NB4 (cell line): ENCODE measurements around the gene RIPOR3.
"Not testable (repeated sequence)": the region's sequence is repeated elsewhere in the genome, so short reads cannot be mapped to it uniquely, and the experiment has no call there.

Experiments
- DNase-seq: peaks from one replicate; pipeline ENCODE4 v3.0.0; 2010; ENCODE audit warnings: low read depth
- H3K4me3 ChIP-seq: one replicate; pipeline ENCODE4 v1.5.1; 2011; ENCODE audit warnings: mild to moderate bottlenecking, low read depth, low read length, moderate library complexity
- MYC ChIP-seq: IDR thresholded peaks from 2 replicates; pipeline ENCODE4 v1.6.1; 2011; ENCODE audit warnings: low read depth, low read length
- POLR2A ChIP-seq: IDR thresholded peaks from 2 replicates; pipeline ENCODE4 v1.6.1; 2011; ENCODE audit warnings: mild to moderate bottlenecking; ENCODE audit not compliant: insufficient read length; ENCODE audit errors: extremely low read depth
- TF ChIP-seq, protein P1 (sequence below): IDR thresholded peaks from one replicate; pipeline ENCODE4 v1.5.1; 2012; ENCODE audit warnings: low read depth, low read length
- TF ChIP-seq, protein P2 (sequence below): IDR thresholded peaks from 2 replicates; pipeline ENCODE4 v1.6.1; 2011; ENCODE audit warnings: low read depth, low read length

The RIPOR3 gene

DNA sequence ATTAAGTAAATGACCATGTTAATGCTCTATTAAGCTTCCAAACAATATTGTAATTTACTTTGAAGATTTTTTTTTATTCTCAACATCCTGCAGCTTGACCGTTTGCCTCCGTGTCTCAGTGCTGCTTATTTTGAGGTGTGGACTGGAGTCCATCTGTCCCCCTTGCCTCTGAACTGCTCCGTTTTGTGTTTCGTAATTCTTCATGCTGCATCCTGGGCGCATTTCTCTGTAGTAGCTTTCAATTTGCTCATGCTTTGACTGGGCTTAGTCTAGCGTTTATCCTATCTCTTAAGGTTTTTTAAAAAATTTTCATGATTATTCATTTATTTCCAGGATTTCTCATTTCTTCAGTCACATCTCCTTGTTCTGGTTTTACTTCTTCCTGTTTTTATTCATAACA lies 143.4 kb downstream of the RIPOR3 start:
- no peak for TF ChIP-seq POLR2A
- TF ChIP-seq, protein P1, sequence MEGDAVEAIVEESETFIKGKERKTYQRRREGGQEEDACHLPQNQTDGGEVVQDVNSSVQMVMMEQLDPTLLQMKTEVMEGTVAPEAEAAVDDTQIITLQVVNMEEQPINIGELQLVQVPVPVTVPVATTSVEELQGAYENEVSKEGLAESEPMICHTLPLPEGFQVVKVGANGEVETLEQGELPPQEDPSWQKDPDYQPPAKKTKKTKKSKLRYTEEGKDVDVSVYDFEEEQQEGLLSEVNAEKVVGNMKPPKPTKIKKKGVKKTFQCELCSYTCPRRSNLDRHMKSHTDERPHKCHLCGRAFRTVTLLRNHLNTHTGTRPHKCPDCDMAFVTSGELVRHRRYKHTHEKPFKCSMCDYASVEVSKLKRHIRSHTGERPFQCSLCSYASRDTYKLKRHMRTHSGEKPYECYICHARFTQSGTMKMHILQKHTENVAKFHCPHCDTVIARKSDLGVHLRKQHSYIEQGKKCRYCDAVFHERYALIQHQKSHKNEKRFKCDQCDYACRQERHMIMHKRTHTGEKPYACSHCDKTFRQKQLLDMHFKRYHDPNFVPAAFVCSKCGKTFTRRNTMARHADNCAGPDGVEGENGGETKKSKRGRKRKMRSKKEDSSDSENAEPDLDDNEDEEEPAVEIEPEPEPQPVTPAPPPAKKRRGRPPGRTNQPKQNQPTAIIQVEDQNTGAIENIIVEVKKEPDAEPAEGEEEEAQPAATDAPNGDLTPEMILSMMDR, result no peak
- no peak for TF ChIP-seq MYC
- TF ChIP-seq, protein P2, sequence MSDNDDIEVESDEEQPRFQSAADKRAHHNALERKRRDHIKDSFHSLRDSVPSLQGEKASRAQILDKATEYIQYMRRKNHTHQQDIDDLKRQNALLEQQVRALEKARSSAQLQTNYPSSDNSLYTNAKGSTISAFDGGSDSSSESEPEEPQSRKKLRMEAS, result no peak
- DNase-seq, result no peak
- no peak overlapping the region for H3K4me3 ChIP-seq

DNA sequence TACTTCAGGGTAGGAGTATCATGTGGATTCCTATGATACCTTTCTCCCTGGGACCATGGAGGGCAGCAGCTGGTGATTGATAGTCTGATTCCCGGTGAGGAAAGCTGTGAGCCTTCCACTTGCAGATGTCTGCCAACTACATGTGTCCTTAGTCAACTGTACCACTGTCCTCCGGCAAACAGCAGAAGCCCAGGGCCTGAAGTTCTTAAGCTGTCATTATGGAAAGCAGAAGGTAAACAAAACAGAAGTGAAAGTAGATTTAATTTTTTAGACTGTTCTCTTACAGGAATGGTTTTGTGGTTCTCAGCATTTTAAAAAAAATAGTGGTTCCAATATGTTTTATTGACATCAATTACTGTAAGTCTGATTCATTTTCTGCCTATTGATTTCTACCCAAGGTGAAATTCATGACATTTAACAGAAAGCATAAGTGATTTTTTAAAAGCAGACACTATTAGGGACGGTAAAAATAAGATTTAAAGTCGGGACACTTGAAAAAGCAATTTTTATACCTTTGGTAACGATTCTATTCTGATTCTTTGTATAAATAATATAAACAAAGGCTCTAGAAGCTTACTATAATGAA lies 144.5 kb downstream of the RIPOR3 start:
- DNase-seq, result no peak
- no peak overlapping the region for H3K4me3 ChIP-seq
- TF ChIP-seq, protein P2, result no peak
- no peak for TF ChIP-seq POLR2A

DNA sequence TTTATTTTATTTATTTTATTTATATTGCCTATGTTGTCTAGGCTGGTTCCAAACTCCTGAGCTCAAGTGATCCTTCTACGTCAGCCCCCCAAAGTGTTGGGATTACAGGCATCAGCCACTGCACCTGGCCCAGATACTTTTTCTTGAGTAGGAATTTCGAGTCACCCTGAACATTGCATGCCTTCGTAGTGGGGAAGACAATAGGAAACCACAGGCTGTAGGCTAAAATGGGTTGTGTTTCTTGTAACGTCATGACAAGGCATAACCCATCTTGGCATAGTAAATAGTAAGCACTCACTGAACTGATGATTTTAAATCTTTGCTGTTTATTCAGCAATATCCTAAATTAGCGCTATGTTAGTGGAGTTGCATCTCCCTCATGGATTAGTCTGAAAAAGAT lies 146.2 kb downstream of the RIPOR3 start:
- no peak for DNase-seq
- TF ChIP-seq MYC, result no peak
- TF ChIP-seq, protein P1, result no peak
- no peak for TF ChIP-seq POLR2A
- TF ChIP-seq, protein P2, result no peak
- no peak overlapping the region for H3K4me3 ChIP-seq

DNA sequence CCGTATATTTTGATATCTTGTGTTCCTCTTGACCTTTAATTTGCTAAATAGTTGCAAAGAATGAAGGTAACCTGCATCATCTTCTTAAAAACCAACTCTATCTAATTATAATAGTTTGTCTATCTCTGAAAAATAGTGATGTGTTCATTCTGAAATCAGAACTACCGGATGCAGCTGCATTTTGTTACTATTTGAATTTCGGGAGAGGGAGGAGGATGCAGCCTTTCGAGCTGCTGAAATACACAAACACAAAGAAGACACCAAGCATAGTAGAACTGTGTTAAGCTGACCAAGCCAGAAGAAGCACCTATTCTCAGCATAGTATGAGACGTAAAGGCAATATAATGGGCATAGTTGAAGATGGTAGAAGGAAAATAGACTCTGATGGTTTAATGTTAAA lies 148.0 kb downstream of the RIPOR3 start:
- H3K4me3 ChIP-seq, result no peak overlapping the region
- no peak for DNase-seq
- no peak for TF ChIP-seq POLR2A
- TF ChIP-seq, protein P1, result no peak
- TF ChIP-seq, protein P2, result no peak
- no peak for TF ChIP-seq MYC

DNA sequence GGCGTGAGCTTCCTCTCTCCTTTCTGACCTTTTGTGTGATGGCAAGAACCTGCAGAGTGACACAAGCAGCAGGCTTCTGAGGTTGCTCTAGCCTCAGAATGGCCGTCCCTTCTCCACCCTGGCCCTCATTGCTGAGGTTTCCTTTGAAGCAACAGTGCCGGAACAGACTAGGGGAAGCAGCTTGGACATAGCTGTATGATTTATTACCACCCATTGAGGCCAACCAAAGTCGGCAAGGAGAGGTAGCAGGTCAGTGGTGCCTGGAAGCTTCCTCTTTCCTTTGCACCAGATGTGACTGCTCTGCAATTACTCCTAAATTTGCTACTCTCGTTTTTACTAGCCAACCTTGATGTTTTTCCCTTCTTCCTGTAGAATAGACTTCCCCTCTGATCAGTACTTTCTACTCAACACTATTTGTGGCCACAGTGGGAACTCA lies 149.7 kb downstream of the RIPOR3 start:
- H3K4me3 ChIP-seq, result no peak overlapping the region
- peak; percentile 79 for DNase-seq
- TF ChIP-seq, protein P2, result peak; percentile 50; the same call in 1 of the 2 replicates
- no peak for TF ChIP-seq MYC

DNA sequence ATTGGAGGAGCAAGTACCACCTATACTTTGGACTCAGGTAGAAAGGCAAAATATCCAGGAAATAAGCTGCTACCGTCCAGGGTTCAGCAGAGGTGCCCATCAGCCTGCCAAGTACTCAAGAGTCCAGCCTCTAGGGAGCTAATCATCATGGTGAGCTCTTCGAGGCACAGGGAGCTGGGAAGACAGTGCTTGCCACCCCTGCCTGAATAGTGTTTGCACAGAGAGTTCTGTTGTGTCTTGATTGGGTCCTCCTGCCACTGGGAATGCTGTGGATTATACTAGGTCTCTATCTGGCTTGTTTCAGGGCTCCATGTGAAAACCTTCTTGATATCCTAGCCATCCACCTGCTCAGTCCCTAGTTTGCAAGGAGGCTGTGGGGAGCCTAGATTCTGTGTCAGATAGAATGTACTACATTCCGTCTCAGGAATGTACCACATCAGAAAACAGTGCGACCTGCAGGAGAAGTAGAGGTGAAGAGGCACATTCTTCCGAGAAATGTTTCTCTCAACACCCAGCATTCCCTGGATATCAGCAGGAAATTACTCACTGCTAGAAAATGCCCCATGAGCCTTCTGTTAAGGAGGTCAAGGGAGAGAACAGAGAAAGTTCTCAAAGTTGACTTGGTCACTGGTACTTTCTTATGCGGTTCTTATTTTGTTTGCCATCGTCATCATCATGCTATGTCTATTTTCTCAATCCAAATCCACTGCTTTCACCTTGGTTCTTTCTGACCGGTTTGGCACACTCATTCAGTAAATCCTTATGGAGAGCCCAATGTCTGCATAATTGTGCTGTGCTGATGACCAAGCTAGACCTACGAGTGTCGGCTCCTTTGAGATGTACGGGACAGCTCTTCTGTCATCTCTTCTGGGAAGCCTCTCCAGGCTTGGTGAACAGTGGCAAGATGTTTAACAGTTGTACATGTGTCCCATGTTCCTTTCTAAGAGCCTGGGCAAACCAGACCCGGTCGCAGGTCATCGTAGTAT lies 150.4 kb downstream of the RIPOR3 start:
- H3K4me3 ChIP-seq, result no peak overlapping the region
- TF ChIP-seq, protein P1, result no peak
- no peak for TF ChIP-seq POLR2A
- TF ChIP-seq, protein P2, result no peak
- no peak for TF ChIP-seq MYC
- no peak for DNase-seq

DNA sequence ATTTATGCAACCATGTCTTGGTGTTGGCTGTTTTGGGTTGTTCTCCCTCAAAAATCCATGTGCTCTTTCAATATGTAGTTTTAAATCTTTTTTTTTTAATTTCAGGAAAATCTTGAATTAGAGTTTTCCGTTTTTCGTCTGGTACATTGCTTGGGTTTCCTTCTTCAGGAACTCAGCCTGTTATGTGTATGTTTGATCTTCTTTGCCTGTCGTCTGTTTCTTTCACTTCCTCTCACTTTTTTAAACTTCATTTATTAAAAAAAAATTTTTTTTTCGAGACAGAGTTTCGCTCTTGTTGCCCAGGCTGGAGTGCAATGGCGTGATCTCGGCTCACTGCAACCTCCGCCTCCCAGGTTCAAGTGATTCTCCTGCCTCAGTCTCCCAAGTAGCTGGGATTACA lies 151.5 kb downstream of the RIPOR3 start:
- H3K4me3 ChIP-seq, DNase-seq: not testable (repeated sequence)
